GM12892 (cell line): ENCODE results near the gene PHACTR4.

Experiments used
- POLR2A ChIP-seq: IDR thresholded peaks from 2 replicates; pipeline ENCODE4 v1.6.1; 2011; ENCODE audit warnings: low read depth, low read length, control low read depth
- POLR2AphosphoS5 ChIP-seq: IDR thresholded peaks from 2 replicates; pipeline ENCODE4 v1.6.1; 2011; ENCODE audit warnings: low read depth, low read length, control low read depth

GRCh38 chr1:28450561-28450960, 81.0 kb downstream of the PHACTR4 start:
- TF ChIP-seq POLR2A, result no peak
- TF ChIP-seq POLR2AphosphoS5, result no peak
